ENCODE data around the gene SGMS1. TPM values are rescaled to one million over a fixed set of nuclear protein-coding genes. Genes with fewer than 3 reads are reported as not detected.

SGMS1 gene
- total RNA-seq, 3 donors from 2014 or later = 10.6 to 16.5 (median 14.1) TPM

- H3K27me3 Mint-ChIP-seq (ENCODE audit: low read depth) = no peaks in the 10 kb centered on the region
- DNase-seq (no peak), ATAC-seq (no peak)
- H3K36me3 Mint-ChIP-seq (ENCODE audit: insufficient read depth) = no peaks in the 10 kb centered on the region
- peaks cover 65% of the 10 kb centered on the region for H3K4me1 Mint-ChIP-seq (ENCODE audit: low read depth)
- H3K4me3 Mint-ChIP-seq = no peak overlapping the region
- H3K9me3 Mint-ChIP-seq = no peaks in the 10 kb centered on the region
Measured at GRCh38 chr10:50607356-50607925, 16.3 kb downstream of the SGMS1 start.

- ATAC-seq = no peak
- Mint-ChIP-seq H3K36me3 (ENCODE audit: insufficient read depth) (no peaks in the 10 kb centered on the region), H3K4me3 (no peak overlapping the region), H3K4me1 (ENCODE audit: low read depth) (peaks cover 63% of the 10 kb centered on the region), H3K27me3 (ENCODE audit: low read depth) (no peaks in the 10 kb centered on the region), H3K9me3 (no peaks in the 10 kb centered on the region)
- no peak for DNase-seq
Measured at GRCh38 chr10:50605951-50606270, 17.8 kb downstream of the SGMS1 start.

- DNase-seq = no peak
- ATAC-seq = peak; percentile 26 to 27
- no peaks in the 10 kb centered on the region for H3K36me3 Mint-ChIP-seq (ENCODE audit: insufficient read depth)
- H3K4me1 Mint-ChIP-seq (ENCODE audit: low read depth) = peaks cover 64% of the 10 kb centered on the region
- no peaks in the 10 kb centered on the region for H3K9me3 Mint-ChIP-seq
- H3K27me3 Mint-ChIP-seq (ENCODE audit: low read depth) = no peaks in the 10 kb centered on the region
- H3K4me3 Mint-ChIP-seq = peak overlapping the region; percentile 33
Measured at GRCh38 chr10:50605269-50605950, 18.3 kb downstream of the SGMS1 start.

DNA sequence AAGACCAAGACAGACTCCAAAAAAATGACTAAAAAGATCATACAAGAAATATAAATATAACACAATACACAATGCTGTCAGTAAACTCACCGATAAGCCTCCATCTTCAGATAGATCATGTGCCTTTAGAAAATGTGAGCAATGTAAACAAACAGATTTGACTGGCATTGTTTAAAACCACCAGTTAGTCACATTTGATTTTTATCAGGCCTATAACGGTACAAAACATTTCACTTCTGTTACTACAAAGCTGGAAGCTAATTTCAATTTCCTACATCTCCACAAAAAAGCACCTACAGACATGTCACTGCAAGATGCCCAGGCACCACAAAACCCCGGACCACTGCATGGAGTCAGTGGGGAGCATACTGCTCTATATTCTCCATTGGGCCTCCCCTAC is 18.9 kb downstream of the SGMS1 start:
- no peaks in the 10 kb centered on the region for H3K36me3 Mint-ChIP-seq (ENCODE audit: insufficient read depth)
- DNase-seq (no peak), ATAC-seq (peak; percentile 63 to 75)
- no peaks in the 10 kb centered on the region for H3K27me3 Mint-ChIP-seq (ENCODE audit: low read depth)
- H3K4me3 Mint-ChIP-seq = peak overlapping the region; percentile 33
- peaks cover 67% of the 10 kb centered on the region for H3K4me1 Mint-ChIP-seq (ENCODE audit: low read depth)
- H3K9me3 Mint-ChIP-seq = no peaks in the 10 kb centered on the region

DNA sequence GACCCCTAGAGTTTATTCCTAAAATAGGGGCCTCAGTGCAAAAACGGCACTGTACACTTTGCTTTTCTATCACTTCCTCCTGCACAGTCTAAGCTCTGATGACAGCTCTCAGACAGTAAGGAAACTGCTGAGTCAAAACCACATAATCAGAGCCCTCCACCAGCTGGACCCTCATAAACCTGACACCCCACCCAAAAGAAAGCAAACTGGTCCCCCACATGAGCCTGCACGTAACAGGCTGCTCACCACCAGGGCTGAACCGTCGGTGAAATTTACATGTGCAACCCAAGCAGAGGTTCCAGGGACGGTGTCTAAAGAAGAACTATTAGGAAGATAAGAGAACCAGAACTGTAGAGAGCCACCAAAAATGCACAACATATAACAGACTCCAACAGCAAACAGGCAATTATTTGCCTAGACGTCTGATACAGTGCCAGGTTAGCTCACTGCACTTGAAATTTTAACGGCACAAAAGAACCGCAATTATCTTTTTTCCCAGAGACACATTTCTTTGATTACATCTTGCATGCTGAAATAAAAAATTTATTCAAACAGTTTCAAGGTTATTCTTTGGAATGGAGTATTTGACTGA is 19.6 kb downstream of the SGMS1 start:
- Mint-ChIP-seq H3K36me3 (ENCODE audit: insufficient read depth) (no peaks in the 10 kb centered on the region), H3K4me1 (ENCODE audit: low read depth) (peaks cover 69% of the 10 kb centered on the region), H3K9me3 (no peaks in the 10 kb centered on the region), H3K4me3 (peak overlapping the region; percentile 53), H3K27me3 (ENCODE audit: low read depth) (no peaks in the 10 kb centered on the region)
- DNase-seq (no peak), ATAC-seq (peak in 1 of 2 donors; percentile 42)

- no peak for ATAC-seq
- H3K4me3 Mint-ChIP-seq = no peak overlapping the region
- no peaks in the 10 kb centered on the region for H3K9me3 Mint-ChIP-seq
- no peak for DNase-seq
- H3K36me3 Mint-ChIP-seq (ENCODE audit: insufficient read depth) = no peaks in the 10 kb centered on the region
- no peaks in the 10 kb centered on the region for H3K27me3 Mint-ChIP-seq (ENCODE audit: low read depth)
- H3K4me1 Mint-ChIP-seq (ENCODE audit: low read depth) = peaks cover 74% of the 10 kb centered on the region
Measured at GRCh38 chr10:50603151-50603850, 20.5 kb downstream of the SGMS1 start.

DNA sequence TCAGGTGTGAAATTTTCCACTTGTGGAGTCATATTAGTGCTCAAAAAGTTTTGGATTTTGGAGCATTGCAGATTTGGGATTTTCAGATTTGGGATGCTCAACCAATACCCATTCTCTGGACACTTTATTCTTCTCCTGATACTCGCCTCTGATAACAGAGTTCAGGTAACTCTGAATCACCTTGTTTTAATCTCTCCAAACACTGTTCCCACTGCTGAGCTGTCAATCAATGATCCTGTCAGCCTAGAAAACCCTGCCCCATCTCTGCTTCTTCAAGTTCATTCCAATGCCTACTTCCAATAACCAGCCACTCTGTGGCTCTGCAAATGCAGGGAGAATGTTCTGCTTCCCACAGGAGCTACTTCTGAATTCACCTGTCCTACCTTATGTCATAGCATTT is 21.8 kb downstream of the SGMS1 start:
- Mint-ChIP-seq H3K9me3 (no peaks in the 10 kb centered on the region), H3K36me3 (ENCODE audit: insufficient read depth) (peaks cover 3% of the 10 kb centered on the region), H3K4me1 (ENCODE audit: low read depth) (peaks cover 68% of the 10 kb centered on the region), H3K27me3 (ENCODE audit: low read depth) (no peaks in the 10 kb centered on the region), H3K4me3 (no peak overlapping the region)
- DNase-seq = no peak
- ATAC-seq = no peak

DNA sequence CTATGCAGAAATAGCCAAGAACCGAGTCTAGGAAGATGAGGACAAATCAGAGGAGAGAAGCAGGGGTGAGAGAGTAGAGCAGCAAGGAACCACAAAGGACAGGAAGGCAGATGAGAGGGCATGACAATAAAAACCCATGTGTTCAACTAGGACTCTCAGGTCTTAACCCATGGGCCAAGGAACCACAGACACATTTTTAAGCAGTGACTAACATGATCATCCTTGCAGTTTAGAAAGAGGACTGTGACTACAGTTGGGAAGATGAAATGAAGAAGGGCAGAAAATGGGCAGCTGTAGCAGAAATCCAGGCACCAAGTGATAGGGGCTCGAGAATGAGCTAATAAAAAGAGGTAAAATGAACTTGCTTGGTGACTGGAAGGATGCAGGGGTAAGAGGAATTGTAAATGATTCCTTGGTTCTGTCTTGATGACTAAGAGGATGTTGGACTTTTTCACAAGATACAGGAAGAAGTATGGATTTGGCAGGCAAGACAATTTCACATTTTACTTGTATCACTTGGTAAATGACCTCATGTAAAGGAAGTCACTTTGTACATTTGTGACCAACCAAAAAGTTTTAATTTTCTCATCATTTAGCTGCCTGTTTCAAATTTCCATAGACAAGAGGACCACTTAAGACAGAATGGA is 22.8 kb downstream of the SGMS1 start:
- Mint-ChIP-seq H3K4me3 (no peak overlapping the region), H3K27me3 (ENCODE audit: low read depth) (no peaks in the 10 kb centered on the region), H3K9me3 (no peaks in the 10 kb centered on the region), H3K4me1 (ENCODE audit: low read depth) (peaks cover 64% of the 10 kb centered on the region), H3K36me3 (ENCODE audit: insufficient read depth) (peaks cover 3% of the 10 kb centered on the region)
- ATAC-seq (no peak), DNase-seq (no peak)

- DNase-seq = no peak
- no peaks in the 10 kb centered on the region for H3K9me3 Mint-ChIP-seq
- H3K36me3 Mint-ChIP-seq (ENCODE audit: insufficient read depth) = peaks cover 3% of the 10 kb centered on the region
- no peaks in the 10 kb centered on the region for H3K27me3 Mint-ChIP-seq (ENCODE audit: low read depth)
- ATAC-seq = no peak
- no peak overlapping the region for H3K4me3 Mint-ChIP-seq
- peaks cover 57% of the 10 kb centered on the region for H3K4me1 Mint-ChIP-seq (ENCODE audit: low read depth)
Measured at GRCh38 chr10:50600286-50600685, 23.5 kb downstream of the SGMS1 start.

GRCh38 chr10:50596897-50597296 is 26.9 kb downstream of the SGMS1 start:
- peaks cover 33% of the 10 kb centered on the region for H3K4me1 Mint-ChIP-seq (ENCODE audit: low read depth)
- H3K9me3 Mint-ChIP-seq = no peaks in the 10 kb centered on the region
- no peak overlapping the region for H3K4me3 Mint-ChIP-seq
- peaks cover 3% of the 10 kb centered on the region for H3K36me3 Mint-ChIP-seq (ENCODE audit: insufficient read depth)
- ATAC-seq (no peak), DNase-seq (no peak)
- no peaks in the 10 kb centered on the region for H3K27me3 Mint-ChIP-seq (ENCODE audit: low read depth)

GRCh38 chr10:50596456-50596855 is 27.3 kb downstream of the SGMS1 start:
- Mint-ChIP-seq H3K4me3 (no peak overlapping the region), H3K36me3 (ENCODE audit: insufficient read depth) (peaks cover 3% of the 10 kb centered on the region), H3K27me3 (ENCODE audit: low read depth) (no peaks in the 10 kb centered on the region), H3K4me1 (ENCODE audit: low read depth) (peaks cover 29% of the 10 kb centered on the region), H3K9me3 (no peaks in the 10 kb centered on the region)
- DNase-seq = no peak
- no peak for ATAC-seq

GRCh38 chr10:50595785-50596184 is 28.0 kb downstream of the SGMS1 start:
- H3K9me3 Mint-ChIP-seq = no peaks in the 10 kb centered on the region
- peaks cover 3% of the 10 kb centered on the region for H3K36me3 Mint-ChIP-seq (ENCODE audit: insufficient read depth)
- no peak for ATAC-seq
- DNase-seq = no peak
- no peak overlapping the region for H3K4me3 Mint-ChIP-seq
- H3K4me1 Mint-ChIP-seq (ENCODE audit: low read depth) = peaks cover 26% of the 10 kb centered on the region
- H3K27me3 Mint-ChIP-seq (ENCODE audit: low read depth) = no peaks in the 10 kb centered on the region

- no peaks in the 10 kb centered on the region for H3K9me3 Mint-ChIP-seq
- H3K36me3 Mint-ChIP-seq (ENCODE audit: insufficient read depth) = peaks cover 13% of the 10 kb centered on the region
- no peak overlapping the region for H3K4me3 Mint-ChIP-seq
- H3K4me1 Mint-ChIP-seq (ENCODE audit: low read depth) = peaks cover 14% of the 10 kb centered on the region
- ATAC-seq (peak in 1 of 2 donors; percentile 25), DNase-seq (no peak)
- no peaks in the 10 kb centered on the region for H3K27me3 Mint-ChIP-seq (ENCODE audit: low read depth)
Measured at GRCh38 chr10:50593523-50594376, 30.0 kb downstream of the SGMS1 start.

Measured in activated T-cell treated with anti-CD3 and anti-CD28 coated beads, Interleukin-2, amount 50 U/mL, for 4 hours (primary cell).